HG02840 (cell line): ENCODE data around the gene LCAT.
A peak's percentile ranks its signal among the peaks of the same experiment; 100 is the strongest.
"Not testable (repeated sequence)": the region's sequence is repeated elsewhere in the genome, so short reads cannot be mapped to it uniquely, and the experiment has no call there.

Experiments
- ATAC-seq: cut with Tn5 transposase; IDR thresholded peaks from one replicate; pipeline ENCODE4 v1.9.1; 2021; ENCODE audit warnings: mild to moderate bottlenecking, moderate library complexity, moderate number of reproducible peaks; ENCODE audit not compliant: unreplicated experiment, low FRiP score

Gene LCAT

GRCh38 chr16:67915831-67916723 is 27.8 kb downstream of the LCAT start:
- no peak for ATAC-seq

GRCh38 chr16:67915496-67915769 is 28.5 kb downstream of the LCAT start:
- not testable (repeated sequence) for ATAC-seq

- ATAC-seq = no peak
These were observed 29.0 kb downstream of the LCAT start for GRCh38 chr16:67914758-67915495.

- ATAC-seq = no peak
These were observed 33.8 kb downstream of the LCAT start for GRCh38 chr16:67910158-67910557.

GRCh38 chr16:67909056-67909742 is 34.7 kb downstream of the LCAT start:
- no peak for ATAC-seq

- ATAC-seq = no peak
These were observed 36.3 kb downstream of the LCAT start for GRCh38 chr16:67907397-67908180.

- ATAC-seq = no peak
These were observed 41.1 kb downstream of the LCAT start for GRCh38 chr16:67902831-67903230.

GRCh38 chr16:67901734-67902133 is 42.2 kb downstream of the LCAT start:
- ATAC-seq = no peak

- no peak for ATAC-seq
These were observed 46.7 kb downstream of the LCAT start for GRCh38 chr16:67897231-67897630.

GRCh38 chr16:67893743-67894399 is 50.0 kb downstream of the LCAT start:
- peak; percentile 13 for ATAC-seq

GRCh38 chr16:67892899-67893742 is 50.8 kb downstream of the LCAT start, which contains the start of gene PSKH1:
Gene PSKH1, plus strand, starts transcription at chr16:67893254. Its CDS starts 15,496 bp downstream, at chr16:67908750.
- peak; percentile 80 for ATAC-seq

- no peak for ATAC-seq
These were observed 51.5 kb downstream of the LCAT start for GRCh38 chr16:67892375-67892774.
